ENCODE data around the gene MAP7.

DNA sequence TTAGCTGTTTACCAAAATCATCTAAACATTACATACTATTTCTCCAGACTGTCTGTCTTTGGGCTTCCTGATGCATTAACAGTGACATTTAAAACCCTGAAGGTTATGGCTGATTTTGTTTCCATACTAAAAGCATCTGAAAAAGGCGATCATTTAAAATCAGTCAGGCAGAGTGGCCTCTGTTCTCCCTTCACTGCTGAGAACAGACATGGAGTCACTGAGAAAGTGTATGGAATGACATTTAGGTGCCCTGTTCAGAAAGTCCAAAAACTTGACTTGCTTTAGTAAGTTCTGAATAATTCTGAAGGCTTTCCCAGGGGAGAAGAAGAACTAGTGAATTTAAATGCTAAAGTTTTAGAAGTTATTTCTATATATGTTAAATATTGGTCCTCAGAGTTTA lies 83.0 kb downstream of the MAP7 start:
- TF ChIP-seq, protein P1, sequence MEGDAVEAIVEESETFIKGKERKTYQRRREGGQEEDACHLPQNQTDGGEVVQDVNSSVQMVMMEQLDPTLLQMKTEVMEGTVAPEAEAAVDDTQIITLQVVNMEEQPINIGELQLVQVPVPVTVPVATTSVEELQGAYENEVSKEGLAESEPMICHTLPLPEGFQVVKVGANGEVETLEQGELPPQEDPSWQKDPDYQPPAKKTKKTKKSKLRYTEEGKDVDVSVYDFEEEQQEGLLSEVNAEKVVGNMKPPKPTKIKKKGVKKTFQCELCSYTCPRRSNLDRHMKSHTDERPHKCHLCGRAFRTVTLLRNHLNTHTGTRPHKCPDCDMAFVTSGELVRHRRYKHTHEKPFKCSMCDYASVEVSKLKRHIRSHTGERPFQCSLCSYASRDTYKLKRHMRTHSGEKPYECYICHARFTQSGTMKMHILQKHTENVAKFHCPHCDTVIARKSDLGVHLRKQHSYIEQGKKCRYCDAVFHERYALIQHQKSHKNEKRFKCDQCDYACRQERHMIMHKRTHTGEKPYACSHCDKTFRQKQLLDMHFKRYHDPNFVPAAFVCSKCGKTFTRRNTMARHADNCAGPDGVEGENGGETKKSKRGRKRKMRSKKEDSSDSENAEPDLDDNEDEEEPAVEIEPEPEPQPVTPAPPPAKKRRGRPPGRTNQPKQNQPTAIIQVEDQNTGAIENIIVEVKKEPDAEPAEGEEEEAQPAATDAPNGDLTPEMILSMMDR (IDR thresholded peaks at IDR 0.05 in 8 of 11, conservative IDR thresholded peaks at IDR 0.05 in 3 of 11), result no peak
- no peak for TF ChIP-seq POLR2AphosphoS5 (IDR thresholded peaks at IDR 0.05)
